ENCODE measurements around the gene EFCAB10. TPM values are rescaled to one million over a fixed set of nuclear protein-coding genes. Genes with fewer than 3 reads are reported as not detected.

EFCAB10 gene
- not detected in 2 replicates for total RNA-seq

DNA sequence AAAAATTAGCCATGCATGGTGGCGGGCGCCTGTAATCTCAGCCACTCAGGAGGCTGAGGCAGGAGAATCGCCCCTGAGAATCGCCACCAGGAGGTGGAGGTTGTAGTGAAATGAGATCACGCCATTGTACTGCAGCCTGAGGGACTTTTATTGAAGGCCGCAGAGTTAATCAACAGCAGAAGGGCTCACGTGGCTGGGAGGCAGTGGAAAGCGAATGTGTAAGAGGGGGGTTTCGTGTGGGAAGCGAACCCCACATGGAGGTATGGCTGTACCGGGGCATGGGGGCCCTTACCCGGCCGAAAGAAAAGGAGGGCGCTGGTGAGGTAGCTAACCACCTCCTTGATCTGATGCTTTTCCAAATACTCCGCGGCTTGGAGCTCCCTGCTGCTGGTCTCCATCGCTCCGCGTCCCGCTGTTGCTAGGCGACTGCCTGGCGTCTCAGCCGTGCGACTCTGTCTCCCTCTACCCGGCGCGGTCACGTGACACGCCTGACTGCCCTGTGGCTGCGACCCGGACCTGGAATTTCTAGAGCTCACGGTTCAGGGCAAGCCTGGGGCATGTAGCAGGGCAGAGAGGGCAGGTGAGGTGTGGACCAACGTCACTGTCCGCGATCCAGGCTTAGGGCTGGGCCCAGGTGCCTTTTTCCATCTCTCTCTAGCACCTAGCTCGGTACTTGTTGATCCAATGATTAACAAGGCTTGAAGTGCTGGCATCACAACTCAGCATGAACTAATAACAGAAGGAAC, at the start of gene EFCAB10:
Gene EFCAB10, minus strand, starts transcription at position 428 of the 746 bp plus-strand sequence. Its CDS starts 30 bp downstream, at position 398.
- peak; percentile 15 to 51 for DNase-seq (ENCODE audit: low read depth in 2 of 2)

- DNase-seq (ENCODE audit: low read depth in 2 of 2), result no peak
Observed at GRCh38 chr7:105625986-105626385, 44.7 kb upstream of the EFCAB10 start.

DNA sequence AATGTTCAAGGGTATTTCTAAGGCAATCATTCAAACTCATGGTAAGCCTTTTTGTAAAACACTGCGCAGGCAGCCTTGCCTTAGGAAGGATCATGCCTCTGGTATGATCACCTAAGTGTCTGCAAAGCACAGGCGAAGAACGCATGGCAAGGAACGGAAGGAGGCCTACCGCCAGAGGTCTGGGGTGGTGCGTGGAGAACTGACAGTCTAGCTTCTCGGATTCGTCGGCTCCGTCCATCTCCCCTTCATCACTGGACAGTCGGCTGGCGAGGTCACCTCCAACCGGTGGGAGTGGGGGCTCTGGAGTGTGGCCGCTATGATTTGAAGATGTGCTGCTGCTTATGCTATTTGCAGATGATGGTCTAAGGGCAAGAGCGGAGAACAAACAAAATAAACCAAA, 42.6 kb upstream of the EFCAB10 start:
- DNase-seq (ENCODE audit: low read depth in 2 of 2), result no peak

- no peak for DNase-seq (ENCODE audit: low read depth in 2 of 2)
Observed at GRCh38 chr7:105623378-105623777, 42.1 kb upstream of the EFCAB10 start.

- DNase-seq (ENCODE audit: low read depth in 2 of 2), result no peak
Observed at GRCh38 chr7:105622106-105622731, 40.9 kb upstream of the EFCAB10 start.

DNA sequence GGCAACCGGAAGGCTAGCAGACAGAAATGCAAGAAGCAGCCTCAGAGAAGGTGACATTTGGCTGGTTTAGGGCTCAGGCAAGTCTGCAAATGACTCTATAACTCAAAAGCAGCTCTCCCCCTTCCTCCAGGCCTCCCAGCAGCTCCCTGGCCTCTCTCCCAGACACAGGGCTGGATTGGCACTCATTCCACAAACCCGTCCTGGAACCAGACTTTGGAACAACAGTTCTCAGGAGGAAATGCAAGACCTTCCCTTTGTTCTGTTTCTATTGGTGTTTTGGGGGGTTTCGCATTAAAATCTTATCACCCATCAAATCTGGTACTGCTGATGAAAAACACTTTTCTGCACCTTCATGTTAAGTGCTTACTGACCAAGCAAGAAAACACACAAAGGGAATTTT, 40.3 kb upstream of the EFCAB10 start:
- no peak for DNase-seq (ENCODE audit: low read depth in 2 of 2)

GRCh38 chr7:105621176-105621575, 39.9 kb upstream of the EFCAB10 start:
- DNase-seq (ENCODE audit: low read depth in 2 of 2), result no peak

DNA sequence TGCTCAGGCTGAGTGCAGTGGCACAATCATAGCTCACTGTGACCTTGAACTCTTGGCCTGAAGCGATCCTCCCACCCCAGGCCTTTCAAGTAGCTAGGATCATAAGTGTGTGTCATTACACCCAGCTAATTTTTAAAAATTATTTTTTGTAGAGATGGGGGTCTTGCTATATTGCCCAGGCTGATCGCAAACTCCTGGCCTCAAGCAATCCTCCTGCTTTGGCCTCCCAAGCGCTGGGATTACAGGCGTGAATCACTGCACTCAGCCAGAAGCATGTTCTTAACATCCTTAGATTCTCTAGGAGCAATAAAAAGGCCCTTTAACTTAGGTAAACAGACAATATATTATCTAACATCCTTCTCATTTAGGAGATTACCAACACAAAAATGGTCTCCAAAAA, 38.3 kb upstream of the EFCAB10 start:
- no peak for DNase-seq (ENCODE audit: low read depth in 2 of 2)

DNA sequence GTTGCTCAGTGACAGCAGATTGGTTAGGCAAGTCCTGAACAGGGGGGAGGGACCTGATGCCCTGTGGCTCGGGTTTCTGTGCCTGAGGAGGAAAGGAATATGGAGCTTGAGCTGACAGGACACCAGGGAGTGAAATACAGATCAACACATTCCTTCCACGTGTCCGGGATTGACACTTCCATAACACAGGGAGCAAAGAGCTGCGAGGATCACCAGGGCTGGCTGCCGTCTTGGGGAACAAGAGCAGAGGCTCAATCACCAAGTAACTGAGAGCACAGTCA, 36.7 kb upstream of the EFCAB10 start:
- no peak for DNase-seq (ENCODE audit: low read depth in 2 of 2)

DNA sequence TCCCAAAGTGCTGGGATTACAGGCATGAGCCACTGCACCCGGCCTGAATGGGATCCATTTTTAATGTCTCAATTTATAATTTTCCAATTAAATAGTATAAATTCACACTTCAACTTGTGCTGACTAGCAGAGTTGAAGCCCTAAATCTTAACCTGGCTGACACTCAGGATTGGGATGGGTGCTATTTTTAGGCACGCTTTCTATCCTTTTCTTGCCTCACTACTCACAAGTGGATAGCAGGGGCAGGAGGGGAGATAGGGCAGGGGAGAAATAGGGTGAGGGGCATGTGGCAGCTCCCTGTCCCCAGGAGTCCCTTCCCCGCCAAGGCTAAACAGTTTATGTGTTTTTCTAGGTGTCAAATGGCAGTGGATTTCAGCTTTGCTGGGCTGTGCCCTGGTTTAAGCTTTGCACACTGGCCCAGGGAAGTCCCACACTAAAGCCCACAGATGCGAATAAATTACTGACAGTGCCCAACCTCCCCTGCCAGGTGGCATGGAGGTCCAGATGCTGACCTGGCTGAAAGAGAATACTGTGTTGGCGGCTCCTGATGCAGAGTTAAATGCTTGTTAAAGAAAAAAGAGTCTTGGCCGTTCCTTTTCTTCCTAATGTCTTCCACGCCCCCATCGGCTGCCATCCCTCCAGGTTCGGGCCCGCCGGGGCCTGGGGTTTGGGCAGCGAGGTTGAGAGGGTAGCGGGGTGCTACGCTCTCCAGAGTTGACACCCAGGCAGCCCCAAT, 36.2 kb upstream of the EFCAB10 start:
- no peak for DNase-seq (ENCODE audit: low read depth in 2 of 2)

DNA sequence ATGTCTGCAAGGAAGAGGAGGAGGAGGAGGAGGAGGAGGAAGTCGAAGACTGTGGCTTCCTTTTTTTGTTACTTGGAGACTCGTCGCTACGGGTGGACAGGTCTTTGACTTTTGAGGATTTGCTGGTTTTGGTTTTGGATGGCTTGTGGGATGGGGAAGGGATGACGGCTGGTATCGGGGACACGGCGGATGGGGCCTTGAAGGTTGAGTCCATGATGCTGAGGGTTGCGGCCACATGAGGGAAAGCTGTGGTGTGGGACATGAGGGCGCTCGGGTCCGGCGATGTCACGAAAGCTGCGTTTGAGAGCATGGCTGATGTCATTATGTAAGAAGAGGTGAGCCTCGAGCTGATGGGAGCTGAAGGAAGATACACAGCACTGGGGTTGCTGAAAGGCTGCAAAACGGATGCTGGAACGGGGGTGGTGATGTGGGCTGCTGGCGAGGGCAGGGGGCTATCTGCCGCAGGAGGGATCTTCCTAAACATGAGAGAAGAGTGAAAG, 33.1 kb upstream of the EFCAB10 start:
- DNase-seq (ENCODE audit: low read depth in 2 of 2), result no peak

GRCh38 chr7:105613611-105614330, 32.5 kb upstream of the EFCAB10 start:
- DNase-seq (ENCODE audit: low read depth in 2 of 2), result no peak

DNA sequence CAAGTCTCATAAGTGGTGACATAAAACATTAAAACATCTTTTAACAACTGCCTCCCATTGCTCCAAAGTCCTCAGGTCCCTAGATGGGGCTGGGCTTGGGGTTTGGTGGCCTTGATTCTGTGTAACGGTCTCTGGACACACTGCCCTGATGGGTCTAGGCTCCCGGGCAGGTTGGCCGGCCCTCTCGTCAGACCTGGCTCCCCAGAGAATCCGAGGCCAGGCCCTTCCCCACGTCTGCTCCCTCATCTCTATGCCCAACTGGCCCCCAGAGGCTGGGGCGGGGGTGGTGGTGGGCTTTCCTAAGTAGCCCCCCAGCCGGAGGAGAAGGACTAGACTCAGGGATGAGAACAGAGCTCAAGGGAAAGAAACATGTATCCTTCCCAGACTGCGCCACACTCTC, 31.5 kb upstream of the EFCAB10 start:
- no peak for DNase-seq (ENCODE audit: low read depth in 2 of 2)

- no peak for DNase-seq (ENCODE audit: low read depth in 2 of 2)
Observed at GRCh38 chr7:105611856-105612775, 30.8 kb upstream of the EFCAB10 start.

DNA sequence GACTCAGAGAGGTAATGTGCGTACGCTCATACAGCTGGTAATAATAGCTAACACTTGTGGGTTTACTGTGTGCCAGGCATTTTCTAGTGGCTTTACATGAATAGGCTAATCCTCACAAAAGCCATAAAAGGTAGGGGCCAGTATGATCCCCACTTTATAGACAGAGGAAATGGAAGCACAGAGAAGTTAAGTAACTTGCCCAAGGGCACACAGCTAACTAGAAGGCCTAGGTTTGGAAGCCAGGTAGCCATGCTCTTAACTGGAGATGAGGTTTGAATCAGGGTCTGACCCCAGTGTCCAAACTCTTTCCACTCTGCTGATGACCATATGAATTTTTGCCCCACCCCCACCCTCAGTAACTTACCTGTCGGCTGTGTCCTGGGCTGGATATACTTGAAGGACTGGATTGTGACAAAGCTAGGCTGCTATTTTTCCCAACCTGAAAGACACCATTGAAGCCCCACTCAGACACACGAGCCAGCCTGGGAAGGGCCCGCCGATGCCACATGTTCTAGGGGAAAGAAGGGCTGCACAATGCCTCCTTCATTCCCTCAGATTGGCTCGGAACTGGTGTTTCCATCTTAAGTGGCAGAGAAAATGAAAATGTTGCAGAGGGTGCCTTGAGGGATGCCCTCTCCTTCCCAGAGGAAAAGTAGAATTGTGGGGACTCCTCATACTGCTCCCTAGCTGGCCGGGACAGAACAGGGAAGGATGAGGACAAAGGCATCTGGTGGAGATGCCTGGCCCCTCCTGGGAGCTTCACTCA, 29.1 kb upstream of the EFCAB10 start:
- no peak for DNase-seq (ENCODE audit: low read depth in 2 of 2)

DNA sequence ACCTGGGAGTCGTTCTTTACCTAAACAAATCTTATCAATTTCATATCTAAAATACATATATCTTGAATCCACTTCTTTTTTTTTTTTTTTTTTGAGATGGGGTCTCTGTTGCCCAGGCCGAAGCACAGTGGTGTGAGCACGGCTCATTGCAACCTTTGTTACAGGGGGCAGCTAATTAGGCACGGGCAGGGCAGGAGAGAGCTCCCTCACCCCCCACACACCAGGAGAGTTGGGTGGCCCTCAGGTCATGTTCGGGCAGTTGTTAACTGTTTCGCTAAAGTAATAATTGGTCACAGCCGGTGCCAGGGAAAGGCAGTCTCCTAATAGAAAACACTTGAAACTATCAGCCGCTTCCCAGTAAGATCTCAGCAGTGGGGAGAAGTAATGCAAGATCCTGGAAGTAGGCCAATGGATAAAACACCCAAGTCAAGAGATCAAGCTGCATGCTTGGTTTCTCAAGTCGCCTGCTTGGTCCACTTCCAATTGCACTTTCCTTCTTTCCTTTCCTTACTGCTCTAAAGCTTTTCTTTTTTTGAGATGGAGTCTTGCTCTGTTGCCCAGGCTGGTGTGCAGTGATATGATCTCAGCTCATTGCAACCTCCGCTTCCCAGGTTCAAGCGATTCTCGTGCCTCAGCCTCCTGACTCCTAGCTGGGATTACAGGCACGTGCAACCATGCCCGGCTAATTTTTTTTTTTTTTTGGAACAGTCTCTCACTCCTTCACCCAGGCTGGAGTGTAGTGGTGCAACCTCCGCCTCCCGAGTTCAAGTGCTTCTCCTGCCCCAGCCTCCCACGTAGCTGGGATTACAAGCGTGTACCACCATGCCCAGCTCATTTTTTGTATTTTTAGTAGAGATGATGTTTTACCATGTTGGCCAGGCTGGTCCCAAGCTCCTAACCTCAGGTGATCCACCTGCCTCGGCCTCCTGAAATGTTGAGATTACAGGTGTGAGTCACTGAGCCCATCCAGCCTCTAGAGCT, 21.3 kb upstream of the EFCAB10 start:
- no peak for DNase-seq (ENCODE audit: low read depth in 2 of 2)

DNA sequence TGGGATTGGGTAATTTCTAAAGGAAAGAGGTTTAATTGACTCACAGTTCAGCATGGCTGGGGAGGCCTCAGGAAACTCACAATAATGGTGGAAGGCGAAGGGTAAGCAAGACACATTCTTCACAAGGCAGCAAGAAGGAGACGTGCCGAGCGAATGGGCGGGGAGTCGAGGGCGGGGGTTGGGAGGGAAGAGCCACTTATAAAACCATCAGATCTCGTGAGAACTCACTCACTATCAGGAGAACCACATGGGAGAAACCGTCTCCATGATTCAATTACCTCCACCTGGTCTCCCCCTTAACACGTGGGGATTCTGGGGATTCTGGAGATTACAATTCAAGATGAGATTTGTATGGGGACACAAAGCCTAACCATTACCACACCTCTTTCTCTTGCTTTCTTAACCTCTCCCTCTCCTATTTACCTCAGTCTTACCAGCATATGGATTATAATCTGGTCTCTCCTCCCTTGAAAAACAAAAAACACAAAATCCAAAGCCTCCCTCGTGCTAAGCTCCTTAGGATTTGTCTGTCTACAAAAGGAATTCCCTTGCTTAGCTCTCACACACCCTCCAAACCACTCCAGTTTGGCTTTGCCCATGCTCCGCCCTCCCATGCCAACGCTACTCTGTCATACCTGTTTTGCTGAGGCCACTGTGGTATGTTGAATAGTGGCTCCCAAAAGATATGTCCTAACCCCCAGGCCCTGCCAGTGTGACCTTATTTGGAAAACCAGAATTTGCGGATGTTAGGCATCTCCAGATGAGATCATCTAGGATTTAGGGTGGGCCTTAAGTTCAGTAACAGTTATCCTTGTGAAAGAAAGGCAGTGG, 19.6 kb upstream of the EFCAB10 start:
- no peak for DNase-seq (ENCODE audit: low read depth in 2 of 2)

- DNase-seq (ENCODE audit: low read depth in 2 of 2), result no peak
Observed at GRCh38 chr7:105599551-105599950, 18.3 kb upstream of the EFCAB10 start.
